Esophagus muscularis mucosa (tissue), 4 donors: Measurements from ENCODE around the gene YIPF7. TPM values are rescaled to one million over a fixed set of nuclear protein-coding genes. Genes with fewer than 3 reads are reported as not detected.

Experiments used
- DNase-seq: peaks from one replicate; pipeline ENCODE4 v3.0.0-alpha.2; 2017; ENCODE audit errors: extremely low spot score
- H3K27ac ChIP-seq, 4 donors: fragments of 200-600 bp; sonication (generic); replicated peaks in 1 of 4; 1 replicate in 3 of 4; 2 replicates in 1 of 4; pipeline ENCODE4 v1.5.1; 2016 to 2019; ENCODE audit warnings: mild to moderate bottlenecking in 1 of 4
- H3K27me3 ChIP-seq, 4 donors: fragments of 200-600 bp; sonication (generic); one replicate each; pipeline versions ENCODE4 v1.5.1 to v1.6.0; 2016 to 2019
- H3K36me3 ChIP-seq, 4 donors: fragments of 200-600 bp; sonication (generic); one replicate each; pipeline ENCODE4 v1.5.1; 2016 to 2019
- H3K4me1 ChIP-seq, 4 donors: fragments of 200-600 bp; sonication (generic); one replicate each; pipeline ENCODE4 v1.5.1; 2016 to 2019
- H3K4me3 ChIP-seq, 4 donors: fragments of 200-600 bp; sonication (generic); 1 replicate in 2 of 4; 2 replicates in 2 of 4; pipeline ENCODE4 v1.5.1; 2016 to 2019; ENCODE audit warnings: mild to moderate bottlenecking in 4 of 4, moderate library complexity in 1 of 4
- H3K9me3 ChIP-seq, 4 donors: fragments of 200-600 bp; sonication (generic); 1 replicate in 3 of 4; 2 replicates in 1 of 4; pipeline ENCODE4 v1.5.1; 2016 to 2019
- EP300 ChIP-seq: sonication (generic); formaldehyde crosslinking; IDR thresholded peaks from one replicate; pipeline ENCODE4 v1.6.1; 2017; ENCODE audit warnings: antibody characterized with exemption
- POLR2A ChIP-seq: fragments of 450-650 bp; IDR thresholded peaks from one replicate; pipeline ENCODE4 v1.6.1; 2017; ENCODE audit warnings: antibody characterized with exemption, moderate library complexity, mild to moderate bottlenecking, low read depth
- POLR2AphosphoS5 ChIP-seq, 2 donors: sonication (generic); formaldehyde crosslinking; IDR thresholded peaks; one replicate each; pipeline ENCODE4 v1.6.1; 2017; ENCODE audit warnings: antibody characterized with exemption in 2 of 2
- whole genome bisulfite sequencing: methylation state at CpG from one replicate; pipeline ENCODE4 v1.1.5; 2018; 5-methylcytosine and 5-hydroxymethylcytosine counted together
- intact Hi-C: fragments of 100-400 bp; cut with DNase I; formaldehyde crosslinking; loops from one replicate; pipeline ENCODE4 v1.15.1; 2023
- total RNA-seq, 4 donors: library from RNA; depleted of rRNA; stranded (reverse); fragments of >200 nt; gene quantifications; one replicate each; pipeline versions ENCODE4 v1.1.0 to v1.2.1, GENCODE V29; 2016
- TF ChIP-seq, protein P1 (sequence below), 3 experiments: fragments of 200-600 bp in 2 of 3; fragments of 450-650 bp in 1 of 3; sonication (generic) in 2 of 3; IDR thresholded peaks; one replicate each; pipeline ENCODE4 v1.5.1; 2017 to 2019; ENCODE audit warnings: antibody characterized with exemption in 3 of 3, mild to moderate bottlenecking in 2 of 3, moderate library complexity in 1 of 3

YIPF7 gene
- total RNA-seq, 4 donors from 2014 or later = not detected

DNA sequence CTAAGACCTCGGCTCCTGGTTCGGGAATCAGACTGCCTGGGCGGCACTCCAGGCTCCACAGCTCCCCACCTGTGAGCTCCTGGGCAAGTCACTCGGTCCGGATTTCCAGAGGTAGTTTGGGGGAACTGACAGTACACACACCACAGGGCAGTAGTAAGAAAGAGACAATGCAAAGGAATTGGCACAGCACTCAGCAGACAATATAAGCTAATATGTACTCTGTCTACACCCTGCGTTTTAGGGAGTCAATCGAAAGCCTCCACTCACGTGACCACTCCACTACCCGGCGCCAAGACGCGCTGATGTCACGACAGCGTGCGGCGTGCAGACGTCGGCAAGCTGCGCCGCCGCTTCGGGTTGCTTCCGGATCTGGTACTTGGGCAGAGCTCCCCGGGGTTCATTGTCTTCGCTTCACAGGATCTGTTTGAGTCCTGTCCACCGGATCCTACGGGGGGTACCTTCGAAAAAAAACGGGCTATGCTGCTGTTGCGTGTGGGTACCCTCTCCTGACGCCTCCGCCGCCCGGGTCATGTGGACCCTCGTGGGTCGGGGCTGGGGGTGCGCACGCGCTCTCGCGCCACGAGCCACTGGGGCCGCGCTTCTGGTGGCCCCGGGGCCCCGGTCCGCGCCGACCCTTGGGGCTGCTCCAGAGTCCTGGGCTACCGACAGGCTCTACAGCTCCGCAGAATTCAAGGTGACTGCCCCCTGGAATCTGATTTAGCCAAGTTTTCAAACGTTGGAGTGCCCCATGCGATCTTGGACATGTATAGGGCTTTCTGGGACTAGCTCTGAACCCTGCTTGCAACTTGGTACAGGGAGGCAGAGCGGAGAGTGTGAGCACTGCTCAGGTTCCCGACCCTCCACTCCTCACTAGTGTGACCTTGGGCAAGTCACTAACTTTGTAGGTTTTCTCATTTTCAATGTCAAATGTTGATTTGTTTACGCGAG lies 26.9 kb upstream of the YIPF7 start, which contains the start of gene GUF1:
TSS of gene GUF1 (plus strand) at position 327 of the 948 bp plus-strand sequence. CDS start at position 530, 203 bp downstream.
- intact Hi-C loops = loop anchor here (5.0 kb wide), 1 partner anchor 231 kb away; the partner anchor contains the start of gene KCTD8
- peak; percentile 96 for DNase-seq
- Histone ChIP-seq H3K36me3 (peaks cover 4 to 18% (median 10%) of the 10 kb centered on the region in 4 donors), H3K27me3 (no peaks in the 10 kb centered on the region), H3K4me3 (peak within 1 kb of the TSS; percentile 73 to 88 (median 80)), H3K27ac (peak within 1 kb of the TSS; percentile 86 to 92 (median 88)), H3K9me3 (no peaks in the 10 kb centered on the region), H3K4me1 (peaks cover 20 to 29% (median 26%) of the 10 kb centered on the region in 4 donors)
- TF ChIP-seq POLR2AphosphoS5 (IDR thresholded peaks at IDR 0.05) (peak; percentile 87 to 92), POLR2A (no peak), EP300 (no peak)
- TF ChIP-seq, protein P1, sequence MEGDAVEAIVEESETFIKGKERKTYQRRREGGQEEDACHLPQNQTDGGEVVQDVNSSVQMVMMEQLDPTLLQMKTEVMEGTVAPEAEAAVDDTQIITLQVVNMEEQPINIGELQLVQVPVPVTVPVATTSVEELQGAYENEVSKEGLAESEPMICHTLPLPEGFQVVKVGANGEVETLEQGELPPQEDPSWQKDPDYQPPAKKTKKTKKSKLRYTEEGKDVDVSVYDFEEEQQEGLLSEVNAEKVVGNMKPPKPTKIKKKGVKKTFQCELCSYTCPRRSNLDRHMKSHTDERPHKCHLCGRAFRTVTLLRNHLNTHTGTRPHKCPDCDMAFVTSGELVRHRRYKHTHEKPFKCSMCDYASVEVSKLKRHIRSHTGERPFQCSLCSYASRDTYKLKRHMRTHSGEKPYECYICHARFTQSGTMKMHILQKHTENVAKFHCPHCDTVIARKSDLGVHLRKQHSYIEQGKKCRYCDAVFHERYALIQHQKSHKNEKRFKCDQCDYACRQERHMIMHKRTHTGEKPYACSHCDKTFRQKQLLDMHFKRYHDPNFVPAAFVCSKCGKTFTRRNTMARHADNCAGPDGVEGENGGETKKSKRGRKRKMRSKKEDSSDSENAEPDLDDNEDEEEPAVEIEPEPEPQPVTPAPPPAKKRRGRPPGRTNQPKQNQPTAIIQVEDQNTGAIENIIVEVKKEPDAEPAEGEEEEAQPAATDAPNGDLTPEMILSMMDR (IDR thresholded peaks at IDR 0.05) = peak in 1 of 3 experiments; percentile 15
- WGBS = under 1% methylated on average over 18 of the region's 57 CpGs

DNA sequence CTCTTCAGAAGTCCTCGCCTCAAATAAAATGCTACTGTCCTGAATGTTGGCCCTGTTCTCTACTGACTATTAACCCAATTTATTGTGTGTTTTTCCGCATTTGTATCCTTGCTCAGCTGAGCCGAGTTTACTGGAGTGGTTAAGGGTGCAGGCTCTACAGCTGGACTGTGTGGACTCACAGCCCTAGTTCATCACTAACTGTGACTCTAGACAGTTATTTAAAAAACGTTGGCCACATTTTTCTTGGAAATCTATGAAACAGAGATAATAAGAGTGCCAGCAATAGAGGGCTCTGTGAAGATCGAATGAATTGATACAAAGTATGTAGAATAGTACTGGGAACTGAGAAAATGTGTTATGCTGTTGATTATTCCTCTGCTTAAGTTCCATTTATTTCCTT lies 23.9 kb upstream of the YIPF7 start:
- H3K4me3 ChIP-seq = no peak overlapping the region
- intact Hi-C loops = loop anchor here (5.0 kb wide), 1 partner anchor 228 kb away; the partner anchor contains the start of gene KCTD8
- H3K36me3 ChIP-seq = no peaks in the 10 kb centered on the region
- H3K27me3 ChIP-seq = no peaks in the 10 kb centered on the region
- 75% methylated on average over 5 of the region's 5 CpGs for WGBS
- H3K9me3 ChIP-seq = no peaks in the 10 kb centered on the region
- H3K27ac ChIP-seq = no peak overlapping the region
- H3K4me1 ChIP-seq = peaks cover 17 to 22% (median 20%) of the 10 kb centered on the region in 4 donors
- TF ChIP-seq POLR2AphosphoS5 (IDR thresholded peaks at IDR 0.05) (no peak), EP300 (no peak), POLR2A (no peak)
- TF ChIP-seq, protein P1 (IDR thresholded peaks at IDR 0.05) = no peak
- DNase-seq = no peak

DNA sequence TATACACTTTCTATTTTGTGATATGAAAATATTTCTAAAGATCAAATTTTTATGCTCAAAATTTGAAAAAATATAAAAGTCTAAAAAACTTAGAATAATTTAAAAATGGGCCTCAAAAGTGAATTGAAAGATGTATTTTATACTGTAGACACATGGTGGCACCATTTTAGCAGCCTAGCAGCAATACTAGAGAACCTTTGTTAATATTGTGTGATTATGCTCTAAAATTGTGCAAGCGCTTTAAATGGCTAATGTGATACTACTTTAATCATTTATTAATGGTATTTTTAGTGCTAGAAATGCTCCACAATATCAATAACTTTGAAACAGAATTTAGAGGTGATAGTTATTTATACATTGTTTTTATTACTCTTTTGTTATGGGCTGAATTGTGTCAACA lies 23.0 kb upstream of the YIPF7 start:
- intact Hi-C loops = no loop called here
- DNase-seq = no peak
- 79% methylated on average over 1 of the region's 1 CpG for WGBS
- H3K4me3 ChIP-seq = no peak overlapping the region
- H3K4me1 ChIP-seq = peaks cover 8 to 15% (median 12%) of the 10 kb centered on the region in 4 donors
- no peaks in the 10 kb centered on the region for H3K27me3 ChIP-seq
- H3K36me3 ChIP-seq = no peaks in the 10 kb centered on the region
- no peak overlapping the region for H3K27ac ChIP-seq
- H3K9me3 ChIP-seq = no peaks in the 10 kb centered on the region
- TF ChIP-seq, protein P1 (IDR thresholded peaks at IDR 0.05) = no peak

DNA sequence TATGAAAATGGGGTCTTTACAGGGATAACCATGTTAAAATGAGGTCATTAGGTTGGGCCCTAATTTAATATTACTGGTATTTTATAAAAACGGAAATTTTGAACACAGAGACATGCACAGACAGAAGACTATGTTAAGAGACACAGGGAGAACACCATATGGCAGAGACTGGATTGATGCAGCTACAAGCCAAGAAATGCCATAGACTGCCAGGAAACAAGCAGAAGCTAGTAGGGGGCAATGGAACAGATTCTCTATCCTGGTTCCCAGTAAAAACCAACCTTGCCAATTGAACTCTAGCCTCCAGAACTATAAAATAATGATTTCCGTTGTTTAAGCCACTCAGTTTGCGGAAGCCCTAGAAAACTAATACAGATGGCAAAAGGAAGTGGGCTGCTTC lies 20.2 kb upstream of the YIPF7 start:
- intact Hi-C loops = no loop called here
- H3K9me3 ChIP-seq = no peaks in the 10 kb centered on the region
- no peak overlapping the region for H3K4me3 ChIP-seq
- no peak for DNase-seq
- TF ChIP-seq EP300 = no peak
- no peak for TF ChIP-seq POLR2A
- no peak for TF ChIP-seq POLR2AphosphoS5 (IDR thresholded peaks at IDR 0.05)
- TF ChIP-seq, protein P1 (IDR thresholded peaks at IDR 0.05) = no peak
- WGBS = 92% methylated on average over 3 of the region's 3 CpGs
- H3K27ac ChIP-seq = no peak overlapping the region
- H3K27me3 ChIP-seq = no peaks in the 10 kb centered on the region
- no peaks in the 10 kb centered on the region for H3K4me1 ChIP-seq
- no peaks in the 10 kb centered on the region for H3K36me3 ChIP-seq
